ENCODE results near the gene GBE1. TPM values are rescaled to one million over a fixed set of nuclear protein-coding genes. Genes with fewer than 3 reads are reported as not detected.

GBE1 gene
- total and polyA plus RNA-seq, 8 donors = 3.7 to 14.1 (median 9.0) TPM

GRCh38 chr3:81726132-81726531 lies 35.3 kb downstream of the GBE1 start:
- ATAC-seq (no peak), FAIRE-seq (no peak), DNase-seq (no peak)
- 90 to 91% methylated on average over 2 of the region's 2 CpGs for WGBS, 2 donors
- no peak for TF ChIP-seq CTCF (IDR thresholded peaks at IDR 0.05)
- Histone ChIP-seq H3K27ac (no peak overlapping the region), H3K36me3 (no peaks in the 10 kb centered on the region), H3K4me3 (no peak overlapping the region), H3K9me3 (no peaks in the 10 kb centered on the region), H3K27me3 (no peaks in the 10 kb centered on the region), H3K4me1 (peaks cover 14 to 24% (median 18%) of the 10 kb centered on the region in 3 donors)
- intact Hi-C loops (cut with DNase I) = no loop called here

GRCh38 chr3:81723732-81724313 lies 37.6 kb downstream of the GBE1 start:
- ATAC-seq (peak; percentile 48 to 79 (median 68)), FAIRE-seq (no peak), DNase-seq (no peak)
- no peak for TF ChIP-seq CTCF (IDR thresholded peaks at IDR 0.05)
- intact Hi-C loops (cut with DNase I) = no loop called here
- 69 to 70% methylated on average over 4 of the region's 4 CpGs for WGBS, 2 donors
- Histone ChIP-seq H3K9me3 (no peaks in the 10 kb centered on the region), H3K4me3 (no peak overlapping the region), H3K27ac (no peak overlapping the region), H3K36me3 (no peaks in the 10 kb centered on the region), H3K27me3 (no peaks in the 10 kb centered on the region), H3K4me1 (peaks cover 11 to 21% (median 18%) of the 10 kb centered on the region in 3 donors)

- TF ChIP-seq CTCF (IDR thresholded peaks at IDR 0.05) = no peak
- 81 to 89% methylated on average over 1 of the region's 1 CpG for WGBS, 2 donors
- H3K36me3 ChIP-seq = no peaks in the 10 kb centered on the region
- ATAC-seq (no peak), DNase-seq (no peak), FAIRE-seq (no peak)
- H3K4me1 ChIP-seq = peaks cover 15 to 17% (median 16%) of the 10 kb centered on the region in 3 donors
- no peak overlapping the region for H3K27ac ChIP-seq
- no peaks in the 10 kb centered on the region for H3K9me3 ChIP-seq
- intact Hi-C loops (cut with DNase I) = no loop called here
- H3K4me3 ChIP-seq = no peak overlapping the region
- H3K27me3 ChIP-seq = no peaks in the 10 kb centered on the region
Measured at GRCh38 chr3:81718311-81718710, 43.1 kb downstream of the GBE1 start.

GRCh38 chr3:81716870-81717509 lies 44.5 kb downstream of the GBE1 start:
- intact Hi-C loops (cut with DNase I) = no loop called here
- Histone ChIP-seq H3K27me3 (no peaks in the 10 kb centered on the region), H3K4me3 (peak overlapping the region in 2 of 4 donors; percentile 9 to 16), H3K27ac (peak overlapping the region in 3 of 4 donors; percentile 47 to 83 (median 76)), H3K9me3 (no peaks in the 10 kb centered on the region), H3K4me1 (peaks cover 15 to 17% (median 16%) of the 10 kb centered on the region in 3 donors), H3K36me3 (no peaks in the 10 kb centered on the region)
- FAIRE-seq (no peak), ATAC-seq (peak; percentile 97 to 99 (median 98)), DNase-seq (peak in 4 of 6 donors; percentile 45 to 83 (median 76))
- TF ChIP-seq CTCF (IDR thresholded peaks at IDR 0.05) = no peak
- 9 to 17% methylated on average over 3 of the region's 3 CpGs for whole genome bisulfite sequencing, 2 donors

- no peak overlapping the region for H3K4me3 ChIP-seq
- H3K27me3 ChIP-seq = no peaks in the 10 kb centered on the region
- peaks cover 15 to 21% (median 17%) of the 10 kb centered on the region in 3 donors for H3K4me1 ChIP-seq
- WGBS, 2 donors = 93 to 97% methylated on average over 4 of the region's 4 CpGs
- H3K36me3 ChIP-seq = no peaks in the 10 kb centered on the region
- TF ChIP-seq CTCF (IDR thresholded peaks at IDR 0.05) = no peak
- FAIRE-seq = no peak
- no peaks in the 10 kb centered on the region for H3K9me3 ChIP-seq
- no peak for ATAC-seq
- intact Hi-C loops (cut with DNase I) = no loop called here
- no peak overlapping the region for H3K27ac ChIP-seq
- DNase-seq = no peak
Measured at GRCh38 chr3:81713031-81713430, 48.4 kb downstream of the GBE1 start.
